Measurements from ENCODE around the gene CEP70. TPM values are rescaled to one million over a fixed set of nuclear protein-coding genes. Genes with fewer than 3 reads are reported as not detected.
"Not testable (repeated sequence)": the region's sequence is repeated elsewhere in the genome, so short reads cannot be mapped to it uniquely, and the experiment has no call there.

The CEP70 gene
- total and polyA plus RNA-seq, 10 of the 15 experiments (the other 5 are each of a cell fraction or from before 2014, with no cell fraction given): 1.4 to 9.3 (median 2.2) TPM

DNA sequence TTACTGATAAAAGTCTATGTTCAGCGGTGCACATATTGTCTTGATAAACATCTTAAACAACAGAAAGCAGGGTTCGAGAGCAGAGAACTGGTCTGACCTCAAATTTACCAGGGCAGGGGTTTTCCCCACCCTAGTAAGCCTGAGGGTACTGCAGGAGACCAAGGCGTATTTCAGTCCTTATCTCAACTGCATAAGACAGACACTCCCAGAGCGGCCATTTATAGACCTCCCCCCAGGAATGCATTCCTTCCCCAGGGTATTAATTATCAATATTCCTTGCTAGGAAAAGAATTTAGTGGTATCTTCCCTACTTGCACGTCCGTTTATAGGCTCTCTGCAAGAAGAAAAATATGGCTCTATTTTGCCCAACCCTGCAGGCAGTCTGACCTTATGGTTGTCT lies 107.5 kb downstream of the CEP70 start:
- FAIRE-seq; CTCF ChIA-PET; H4K20me1 ChIP-seq (ENCODE audit: control insufficient read depth, insufficient read depth); H3K27me3 ChIP-seq (replicated peaks in 1 of 2; ENCODE audit: control insufficient read depth in 2 of 2, insufficient read depth in 2 of 2, low read length in 1 of 2); H2AFZ ChIP-seq (ENCODE audit: control insufficient read depth, low read depth, low read length); RAD21 ChIA-PET (ENCODE audit: unreplicated experiment); H3K27ac ChIP-seq (ENCODE audit: control insufficient read depth, insufficient read depth); POLR2A ChIA-PET; H3K36me3 ChIP-seq (ENCODE audit: control insufficient read depth in 2 of 2, insufficient read depth in 2 of 2, low read length in 1 of 2); DNase-seq (ENCODE audit: low read depth, low spot score); H3K79me2 ChIP-seq (ENCODE audit: control insufficient read depth, insufficient read depth, low read length); H3K9ac ChIP-seq (ENCODE audit: control insufficient read depth, insufficient read depth, low read length); ATAC-seq; H3K4me1 ChIP-seq (ENCODE audit: control insufficient read depth, insufficient read depth, low read length); H3K4me2 ChIP-seq (ENCODE audit: control insufficient read depth, insufficient read depth); H3K9me3 ChIP-seq (replicated peaks; ENCODE audit: control insufficient read depth, insufficient read depth, low read length); BruUV-seq (replicated peaks); in situ Hi-C loops (cut with MboI); intact Hi-C loops (cut with micrococcal nuclease; ENCODE audit: unreplicated experiment); SMC1A ChIA-PET (ENCODE audit: uncharacterized antibody, unreplicated experiment); H3K4me3 ChIP-seq: not testable (repeated sequence)
- 42% methylated on average over 6 of the region's 6 CpGs for WGBS (ENCODE audit: insufficient coverage, insufficient replicate concordance, low lambda C conversion rate, missing lambda C conversion rate)

DNA sequence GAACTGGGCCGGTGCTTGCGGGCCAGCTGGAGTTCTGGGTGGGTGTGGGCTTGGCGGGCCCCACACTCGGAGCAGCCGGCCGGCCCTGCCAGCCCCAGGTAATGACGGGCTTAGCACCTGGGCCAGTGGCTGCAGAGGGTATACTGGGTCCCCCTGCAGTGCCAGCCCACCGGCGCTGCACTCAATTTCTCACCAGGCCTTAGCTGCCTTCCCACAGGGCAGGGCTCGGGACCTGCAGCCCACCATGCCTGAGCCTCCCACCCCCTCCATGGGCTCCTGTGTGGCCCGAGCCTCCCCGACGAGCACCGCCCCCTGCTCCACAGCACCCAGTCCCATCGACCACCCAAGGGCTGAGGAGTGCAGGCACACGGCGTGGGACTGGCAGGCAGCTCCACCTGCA lies 109.4 kb downstream of the CEP70 start:
- CTCF ChIA-PET: interaction anchor here (3.9 kb wide), 1 partner anchor 431 kb away, joined by 13 read pairs; no protein-coding TSS in a partner anchor

More for the DNA sequence above, 109.4 kb downstream of the CEP70 start:
- H3K4me2 ChIP-seq (ENCODE audit: control insufficient read depth, insufficient read depth); RAD21 ChIA-PET (ENCODE audit: unreplicated experiment); H3K9me3 ChIP-seq (replicated peaks; ENCODE audit: control insufficient read depth, insufficient read depth, low read length); H3K4me1 ChIP-seq (ENCODE audit: control insufficient read depth, insufficient read depth, low read length); H3K4me3 ChIP-seq; intact Hi-C loops (cut with micrococcal nuclease; ENCODE audit: unreplicated experiment); ATAC-seq; H3K79me2 ChIP-seq (ENCODE audit: control insufficient read depth, insufficient read depth, low read length); BruUV-seq (replicated peaks); H3K9ac ChIP-seq (ENCODE audit: control insufficient read depth, insufficient read depth, low read length); POLR2A ChIA-PET; SMC1A ChIA-PET (ENCODE audit: uncharacterized antibody, unreplicated experiment); H4K20me1 ChIP-seq (ENCODE audit: control insufficient read depth, insufficient read depth); H2AFZ ChIP-seq (ENCODE audit: control insufficient read depth, low read depth, low read length); H3K36me3 ChIP-seq (ENCODE audit: control insufficient read depth in 2 of 2, insufficient read depth in 2 of 2, low read length in 1 of 2); DNase-seq (ENCODE audit: low read depth, low spot score); FAIRE-seq; H3K27me3 ChIP-seq (replicated peaks in 1 of 2; ENCODE audit: control insufficient read depth in 2 of 2, insufficient read depth in 2 of 2, low read length in 1 of 2); H3K27ac ChIP-seq (ENCODE audit: control insufficient read depth, insufficient read depth): not testable (repeated sequence)
- 61% methylated on average over 11 of the region's 17 CpGs for WGBS (ENCODE audit: insufficient coverage, insufficient replicate concordance, low lambda C conversion rate, missing lambda C conversion rate)
- in situ Hi-C loops (cut with MboI): loop anchor here (5.0 kb wide), 1 partner anchor 433 kb away; no protein-coding TSS in a partner anchor

Data from GM12878 (cell line).